H1 (cell line): ENCODE measurements around the gene OR5AS1. TPM values are rescaled to one million over a fixed set of nuclear protein-coding genes. Genes with fewer than 3 reads are reported as not detected.

Experiments used
- CTCF ChIA-PET: fragments of 300-600 bp; sonication (Branson Sonifier 250); formaldehyde crosslinking; loops from one replicate; lab custom pipeline; 2021; ENCODE audit not compliant: partially characterized antibody; lab: Charles Lee
- POLR2A ChIA-PET: fragments of 300-600 bp; sonication (Branson Sonifier 250); formaldehyde crosslinking; loops from one replicate; lab custom pipeline; 2021; ENCODE audit warnings: inconsistent platforms; ENCODE audit not compliant: partially characterized antibody; lab: Charles Lee
- DNase-seq, 2 experiments: peaks; one replicate each; pipeline versions ENCODE4 v3.0.0 to v3.0.0-alpha.2; 2010 to 2022; ENCODE audit warnings: low spot score in 2 of 2, low read depth in 1 of 2, mixed read lengths in 1 of 2
- FAIRE-seq: peaks from 2 replicates; lab custom pipeline; 2011; peaks lifted over from hg19 to GRCh38; lab: Jason Lieb, UNC
- H2AFZ ChIP-seq: 2 replicates; pipeline ENCODE4 v1.8.1; 2012; ENCODE audit warnings: low read length, inconsistent platforms
- H2AK5ac ChIP-seq: 2 replicates; pipeline ENCODE4 v1.6.1; 2013; ENCODE audit warnings: low read depth, low read length
- H2BK120ac ChIP-seq: replicated peaks from 2 replicates; pipeline ENCODE3; 2013; ENCODE audit warnings: low read depth, low read length, inconsistent platforms
- H2BK12ac ChIP-seq: 2 replicates; pipeline ENCODE4 v1.6.1; 2013; ENCODE audit warnings: low read depth, low read length
- H2BK15ac ChIP-seq: 2 replicates; pipeline ENCODE4 v1.6.1; 2013; ENCODE audit warnings: low read length
- H2BK20ac ChIP-seq: 2 replicates; pipeline ENCODE4 v1.6.1; 2013; ENCODE audit warnings: low read length
- H2BK5ac ChIP-seq: 2 replicates; pipeline ENCODE4 v1.6.1; 2013; ENCODE audit warnings: low read depth, low read length
- H3K14ac ChIP-seq: 2 replicates; pipeline ENCODE4 v1.6.1; 2013; ENCODE audit warnings: inconsistent platforms; ENCODE audit not compliant: insufficient read length
- H3K18ac ChIP-seq: 2 replicates; pipeline ENCODE4 v1.6.1; 2013; ENCODE audit warnings: low read length; ENCODE audit errors: extremely low read depth
- H3K23ac ChIP-seq: 2 replicates; pipeline ENCODE4 v1.6.1; 2013; ENCODE audit warnings: inconsistent platforms; ENCODE audit not compliant: insufficient read length
- H3K23me2 ChIP-seq: 2 replicates; pipeline ENCODE4 v1.6.1; 2013; ENCODE audit warnings: low read depth, low read length
- H3K27ac ChIP-seq: 2 replicates; pipeline ENCODE4 v1.6.1; 2011; ENCODE audit warnings: low read depth, low read length, inconsistent platforms
- H3K27me3 ChIP-seq, 4 experiments: replicated peaks in 1 of 4; 1 replicate in 1 of 4; 2 replicates in 3 of 4; pipeline versions ENCODE4 v1.6.1 to v1.8.1; 2011 to 2013; ENCODE audit warnings: low read length in 3 of 4, mild to moderate bottlenecking in 3 of 4, inconsistent platforms in 2 of 4, mixed read lengths in 2 of 4, moderate library complexity in 1 of 4; ENCODE audit not compliant: control insufficient read depth in 3 of 4, insufficient read depth in 3 of 4; ENCODE audit errors: extremely low read depth in 1 of 4
- H3K36me3 ChIP-seq, 4 experiments: 2 replicates each; pipeline versions ENCODE4 v1.6.1 to v1.8.1; 2011 to 2013; ENCODE audit warnings: mild to moderate bottlenecking in 4 of 4, low read length in 3 of 4, moderate library complexity in 2 of 4, control low read depth in 1 of 4, inconsistent platforms in 1 of 4; ENCODE audit not compliant: insufficient read depth in 4 of 4, control insufficient read depth in 2 of 4
- H3K4ac ChIP-seq: replicated peaks from 2 replicates; pipeline ENCODE3; 2013; ENCODE audit warnings: low read length, low read depth, mixed read lengths, inconsistent platforms; ENCODE audit not compliant: insufficient read length
- H3K4me1 ChIP-seq, 4 experiments: replicated peaks in 1 of 4; 1 replicate in 1 of 4; 2 replicates in 3 of 4; pipeline versions ENCODE4 v1.6.1 to v1.8.1; 2011 to 2013; ENCODE audit warnings: low read length in 3 of 4, inconsistent platforms in 2 of 4, mixed read lengths in 1 of 4; ENCODE audit not compliant: insufficient read depth in 4 of 4, control insufficient read depth in 3 of 4
- H3K4me2 ChIP-seq, 2 experiments: 2 replicates each; pipeline versions ENCODE4 v1.6.1 to v1.8.1; 2011 to 2013; ENCODE audit warnings: low read depth in 2 of 2, low read length in 2 of 2, control low read depth in 1 of 2, inconsistent platforms in 1 of 2, mild to moderate bottlenecking in 1 of 2; ENCODE audit not compliant: insufficient read depth in 1 of 2
- H3K4me3 ChIP-seq, 4 experiments: fragments of 200-600, 300-600 bp in 1 of 4; sonication (generic), shearing (Covaris generic), sonication (Bioruptor Twin) in 1 of 4; 2 replicates each; pipeline versions ENCODE4 v1.5.1 to v1.8.1; 2011 to 2016; ENCODE audit warnings: low read length in 4 of 4, low read depth in 3 of 4, control low read depth in 2 of 4, inconsistent platforms in 2 of 4, mild to moderate bottlenecking in 2 of 4, mixed read lengths in 1 of 4, moderate library complexity in 1 of 4; ENCODE audit not compliant: insufficient read depth in 2 of 4; ENCODE audit errors: extremely low read depth in 1 of 4
- H3K56ac ChIP-seq: replicated peaks from 2 replicates; pipeline ENCODE3; 2013; ENCODE audit warnings: low read depth, mild to moderate bottlenecking, mixed read lengths, low read length, inconsistent platforms; ENCODE audit not compliant: insufficient read length
- H3K79me1 ChIP-seq: 2 replicates; pipeline ENCODE4 v1.6.1; 2013; ENCODE audit warnings: low read depth, low read length, control low read depth
- H3K79me2 ChIP-seq, 2 experiments: 2 replicates each; pipeline versions ENCODE4 v1.6.1 to v1.8.1; 2012 to 2013; ENCODE audit warnings: low read length in 2 of 2, mild to moderate bottlenecking in 2 of 2, inconsistent platforms in 1 of 2; ENCODE audit not compliant: insufficient read depth in 2 of 2, control insufficient read depth in 1 of 2
- H3K9ac ChIP-seq, 4 experiments: replicated peaks in 1 of 4; 1 replicate in 1 of 4; 2 replicates in 3 of 4; pipeline versions ENCODE4 v1.6.1 to v1.8.1; 2011 to 2013; ENCODE audit warnings: low read depth in 3 of 4, low read length in 3 of 4, control low read depth in 2 of 4, mild to moderate bottlenecking in 2 of 4, moderate library complexity in 2 of 4, inconsistent platforms in 1 of 4; ENCODE audit errors: extremely low read depth in 1 of 4
- H3K9me3 ChIP-seq, 2 experiments: 2 replicates each; pipeline versions ENCODE4 v1.6.1 to v1.8.1; 2012 to 2013; ENCODE audit warnings: mild to moderate bottlenecking in 2 of 2, moderate library complexity in 2 of 2, control low read depth in 1 of 2, inconsistent platforms in 1 of 2, low read depth in 1 of 2, low read length in 1 of 2, mixed read lengths in 1 of 2; ENCODE audit not compliant: insufficient read depth in 2 of 2
- H4K20me1 ChIP-seq, 2 experiments: replicated peaks in 1 of 2; 2 replicates each; pipeline versions ENCODE3 to v1.8.1; 2011 to 2013; ENCODE audit warnings: inconsistent platforms in 2 of 2, low read length in 2 of 2, mild to moderate bottlenecking in 1 of 2; ENCODE audit not compliant: insufficient read depth in 2 of 2, control insufficient read depth in 1 of 2
- H4K5ac ChIP-seq: 2 replicates; pipeline ENCODE4 v1.6.1; 2013; ENCODE audit warnings: low read length, low read depth, mixed read lengths, inconsistent platforms; ENCODE audit not compliant: insufficient read length
- H4K8ac ChIP-seq: 2 replicates; pipeline ENCODE4 v1.8.0; 2013; ENCODE audit warnings: mild to moderate bottlenecking, moderate library complexity, low read length, inconsistent platforms; ENCODE audit not compliant: insufficient read depth; ENCODE audit errors: extremely low read depth
- H4K91ac ChIP-seq: replicated peaks from 2 replicates; pipeline ENCODE3; 2013; ENCODE audit warnings: low read length, mixed read lengths, inconsistent platforms; ENCODE audit not compliant: insufficient read length
- CREB1 ChIP-seq: IDR thresholded peaks from 2 replicates; pipeline ENCODE4 v1.6.1; 2012; ENCODE audit warnings: inconsistent platforms
- HDAC6 ChIP-seq: IDR thresholded peaks from one replicate; pipeline ENCODE4 v1.7.1; 2012; ENCODE audit warnings: low read depth, mild to moderate bottlenecking, inconsistent platforms, low read length, moderate library complexity
- JUN ChIP-seq: IDR thresholded peaks from 2 replicates; pipeline ENCODE4 v1.6.1; 2011; ENCODE audit warnings: low read depth, mild to moderate bottlenecking, improper control_type of control experiment, low read length
- MAFK ChIP-seq: IDR thresholded peaks from 2 replicates; pipeline ENCODE4 v1.6.1; 2012; ENCODE audit warnings: low read depth, mild to moderate bottlenecking, improper control_type of control experiment, low read length
- SRF ChIP-seq: IDR thresholded peaks from 2 replicates; pipeline ENCODE4 v1.6.1; 2011; ENCODE audit warnings: mild to moderate bottlenecking, low read depth, low read length, moderate library complexity
- TBP ChIP-seq: IDR thresholded peaks from 2 replicates; pipeline ENCODE4 v1.6.1; 2011; ENCODE audit warnings: low read depth, low read length, improper control_type of control experiment
- WGBS, 2 experiments: shearing (Covaris generic) in 1 of 2; methylation state at CpG; one replicate each; pipeline versions ENCODE4 v1.1.6 to v1.1.7; 2013 to 2015; ENCODE audit warnings: low lambda C conversion rate in 2 of 2, mixed read lengths in 2 of 2, inconsistent platforms in 1 of 2, low coverage in 1 of 2, missing lambda C conversion rate in 1 of 2; ENCODE audit not compliant: insufficient replicate concordance in 2 of 2, insufficient coverage in 1 of 2, insufficient read length in 1 of 2; ENCODE audit errors: extremely low coverage in 1 of 2, missing lambda C conversion rate in 1 of 2; 5-methylcytosine and 5-hydroxymethylcytosine counted together
- polyA plus RNA-seq, 7 experiments: library from polyadenylated mRNA; depleted of rRNA in 3 of 7; stranded (reverse) in 5 of 7; unstranded in 2 of 7; fragments of >200 nt in 5 of 7; fragments of 200-250 nt in 2 of 7; gene quantifications; 1 replicate in 5 of 7; 2 replicates in 1 of 7; 4 replicates in 1 of 7; pipeline versions ENCODE4 v1.2.1 to v1.2.3, GENCODE V29; 2011 to 2013; ENCODE audit warnings: missing spikeins in 2 of 7, mixed read lengths in 2 of 7
- total RNA-seq: library from RNA; stranded (reverse); fragmentation: NEBNext Ultra II Directional; extraction: Animal tissue kit (Norgen Biotek cat#: 25700); gene quantifications from 2 replicates; pipeline ENCODE4 v1.2.1, GENCODE V29; 2021

The OR5AS1 gene
- total and polyA plus RNA-seq, 2 of the 8 experiments (the other 6 are each of a cell fraction or from before 2014, with no cell fraction given), result not detected

GRCh38 chr11:56048480-56048879 lies 21.0 kb downstream of the OR5AS1 start:
- no peak overlapping the region for H3K14ac ChIP-seq
- H3K36me3 ChIP-seq, result no peaks in the 10 kb centered on the region
- no peak overlapping the region for H3K4me3 ChIP-seq
- no peak overlapping the region for H2BK15ac ChIP-seq
- no peak overlapping the region for H3K27ac ChIP-seq
- no peak overlapping the region for H3K4me2 ChIP-seq
- no peak overlapping the region for H2BK20ac ChIP-seq
- ChIA-PET POLR2A (no interaction called here), CTCF (no interaction called here)
- H3K9me3 ChIP-seq, result no peaks in the 10 kb centered on the region
- no peak overlapping the region for H4K8ac ChIP-seq
- H2BK120ac ChIP-seq, result no peak overlapping the region
- no peak overlapping the region for H3K18ac ChIP-seq
- FAIRE-seq (no peak), DNase-seq (no peak)
- WGBS, 2 experiments, result 73% methylated on average over 4 of the region's 4 CpGs; no CpG with 5 or more reads in 1 of the 2 experiments
- H2BK5ac ChIP-seq, result no peak overlapping the region
- no peaks in the 10 kb centered on the region for H3K79me2 ChIP-seq
- H4K91ac ChIP-seq, result no peak overlapping the region
- H3K23me2 ChIP-seq, result no peaks in the 10 kb centered on the region
- H3K79me1 ChIP-seq, result no peaks in the 10 kb centered on the region
- no peak overlapping the region for H2AFZ ChIP-seq
- H3K27me3 ChIP-seq, result no peaks in the 10 kb centered on the region
- H3K23ac ChIP-seq, result no peak overlapping the region
- H2AK5ac ChIP-seq, result no peak overlapping the region
- H3K9ac ChIP-seq, result no peak overlapping the region
- no peak overlapping the region for H2BK12ac ChIP-seq
- H3K4ac ChIP-seq, result no peak overlapping the region
- H4K5ac ChIP-seq, result no peak overlapping the region
- H3K4me1 ChIP-seq, result no peaks in the 10 kb centered on the region
- no peak overlapping the region for H3K56ac ChIP-seq
- H4K20me1 ChIP-seq, result no peaks in the 10 kb centered on the region
- TF ChIP-seq TBP (no peak), SRF (no peak), HDAC6 (no peak), JUN (no peak), CREB1 (no peak), MAFK (no peak)
